H9 (cell line): ENCODE results near the gene WIPI1. TPM values are rescaled to one million over a fixed set of nuclear protein-coding genes. Genes with fewer than 3 reads are reported as not detected.
A peak's percentile ranks its signal among the peaks of the same experiment; 100 is the strongest.

ENCODE experiments used
- DNase-seq: peaks from one replicate; pipeline ENCODE4 v3.0.0-alpha.2; 2017
- H2AFZ ChIP-seq: one replicate; pipeline ENCODE4 v1.6.1; 2013; ENCODE audit warnings: mild to moderate bottlenecking, low read length, control low read depth, moderate library complexity
- H2AK5ac ChIP-seq: 2 replicates; pipeline ENCODE4 v1.6.1; 2013; ENCODE audit warnings: low read length, control low read depth, mixed read lengths; ENCODE audit not compliant: insufficient read length
- H2BK120ac ChIP-seq: one replicate; pipeline ENCODE4 v1.6.1; 2013; ENCODE audit warnings: low read depth, mild to moderate bottlenecking, low read length, control low read depth, inconsistent platforms; ENCODE audit not compliant: poor library complexity, severe bottlenecking
- H2BK12ac ChIP-seq: 2 replicates; pipeline ENCODE4 v1.6.1; 2013; ENCODE audit warnings: low read length, control low read depth, mixed read lengths, low read depth; ENCODE audit not compliant: insufficient read length
- H2BK15ac ChIP-seq: 2 replicates; pipeline ENCODE4 v1.6.1; 2013; ENCODE audit warnings: low read depth, low read length, control low read depth
- H2BK20ac ChIP-seq: one replicate; pipeline ENCODE4 v1.6.1; 2013; ENCODE audit warnings: low read depth, mild to moderate bottlenecking, low read length, control low read depth, inconsistent platforms; ENCODE audit not compliant: poor library complexity, severe bottlenecking
- H2BK5ac ChIP-seq: 2 replicates; pipeline ENCODE4 v1.6.1; 2013; ENCODE audit warnings: low read length, control low read depth, mixed read lengths; ENCODE audit not compliant: insufficient read length
- H3K14ac ChIP-seq: 2 replicates; pipeline ENCODE4 v1.6.1; 2013; ENCODE audit warnings: low read length, control low read depth; ENCODE audit not compliant: insufficient read depth
- H3K18ac ChIP-seq: 2 replicates; pipeline ENCODE4 v1.6.1; 2013; ENCODE audit warnings: low read depth, mild to moderate bottlenecking, mixed read lengths, low read length, control low read depth; ENCODE audit not compliant: insufficient read length
- H3K23ac ChIP-seq: 2 replicates; pipeline ENCODE4 v1.6.1; 2013; ENCODE audit warnings: low read length, control low read depth, mixed read lengths, low read depth; ENCODE audit not compliant: insufficient read length
- H3K23me2 ChIP-seq: 2 replicates; pipeline ENCODE4 v1.6.1; 2013; ENCODE audit warnings: low read depth, mild to moderate bottlenecking, mixed read lengths, low read length, control low read depth; ENCODE audit not compliant: insufficient read length, poor library complexity, severe bottlenecking
- H3K27ac ChIP-seq: 2 replicates; pipeline ENCODE4 v1.5.1; 2013; ENCODE audit warnings: low read length, control low read depth, mixed read lengths, low read depth; ENCODE audit not compliant: insufficient read length
- H3K27me3 ChIP-seq: 2 replicates; pipeline ENCODE4 v1.6.1; 2013; ENCODE audit warnings: low read length, control low read depth, inconsistent platforms; ENCODE audit not compliant: insufficient read depth
- H3K4ac ChIP-seq: 2 replicates; pipeline ENCODE4 v1.6.1; 2013; ENCODE audit warnings: low read depth, mild to moderate bottlenecking, control low read depth, inconsistent platforms, low read length, moderate library complexity
- H3K4me1 ChIP-seq: 2 replicates; pipeline ENCODE4 v1.6.1; 2013; ENCODE audit warnings: low read length, control low read depth, inconsistent platforms; ENCODE audit not compliant: insufficient read depth
- H3K4me2 ChIP-seq: 2 replicates; pipeline ENCODE4 v1.6.1; 2013; ENCODE audit warnings: low read length, control low read depth, mixed read lengths; ENCODE audit not compliant: insufficient read length, insufficient read depth
- H3K56ac ChIP-seq: 2 replicates; pipeline ENCODE4 v1.6.1; 2013; ENCODE audit warnings: low read depth, mild to moderate bottlenecking, mixed read lengths, low read length, control low read depth; ENCODE audit not compliant: insufficient read length
- H3K79me1 ChIP-seq: 2 replicates; pipeline ENCODE4 v1.6.1; 2013; ENCODE audit warnings: low read depth, mild to moderate bottlenecking, moderate library complexity, low read length, control low read depth, inconsistent platforms; ENCODE audit not compliant: insufficient read depth, poor library complexity, severe bottlenecking
- H3K79me2 ChIP-seq: 2 replicates; pipeline ENCODE4 v1.6.1; 2013; ENCODE audit warnings: low read length, control low read depth, inconsistent platforms; ENCODE audit not compliant: insufficient read depth
- H3K9ac ChIP-seq: 2 replicates; pipeline ENCODE4 v1.6.1; 2013; ENCODE audit warnings: low read length, control low read depth, mixed read lengths; ENCODE audit not compliant: insufficient read length; ENCODE audit errors: extremely low read depth
- H3K9me3 ChIP-seq: one replicate; pipeline ENCODE4 v1.6.1; 2013; ENCODE audit warnings: low read depth, low read length, inconsistent platforms; ENCODE audit not compliant: control insufficient read depth
- H3T11ph ChIP-seq: one replicate; pipeline ENCODE4 v1.6.1; 2013; ENCODE audit warnings: mild to moderate bottlenecking, low read length, control low read depth, inconsistent platforms
- H4K20me1 ChIP-seq: one replicate; pipeline ENCODE4 v1.6.1; 2013; ENCODE audit not compliant: control insufficient read depth, insufficient read length, insufficient read depth
- H4K5ac ChIP-seq: 2 replicates; pipeline ENCODE4 v1.6.1; 2013; ENCODE audit warnings: low read depth, mild to moderate bottlenecking, mixed read lengths, low read length, control low read depth; ENCODE audit not compliant: insufficient read length
- H4K8ac ChIP-seq: replicated peaks from 2 replicates; pipeline ENCODE4 v1.6.1; 2013; ENCODE audit warnings: low read length, control low read depth, mixed read lengths, low read depth; ENCODE audit not compliant: insufficient read length
- H4K91ac ChIP-seq: 2 replicates; pipeline ENCODE4 v1.6.1; 2013; ENCODE audit warnings: low read depth, mild to moderate bottlenecking, moderate library complexity, mixed read lengths, low read length, control low read depth; ENCODE audit not compliant: insufficient read length
- H3K27ac Mint-ChIP-seq, 3 experiments: 2 replicates in 2 of 3; 3 replicates in 1 of 3; pipeline ENCODE4 v1.8.0; 2020 to 2021; ENCODE audit warnings: mixed read lengths in 3 of 3, mild to moderate bottlenecking in 1 of 3, moderate library complexity in 1 of 3
- H3K27me3 Mint-ChIP-seq: 2 replicates; pipeline ENCODE4 v1.8.0; 2021; ENCODE audit warnings: low read depth, mild to moderate bottlenecking, moderate library complexity, mixed read lengths
- H3K36me3 Mint-ChIP-seq, 3 experiments: 2 replicates in 2 of 3; 3 replicates in 1 of 3; pipeline ENCODE4 v1.8.0; 2020 to 2021; ENCODE audit warnings: low read depth in 3 of 3, mixed read lengths in 3 of 3; ENCODE audit not compliant: insufficient read depth in 1 of 3
- H3K4me1 Mint-ChIP-seq, 2 experiments: 2 replicates each; pipeline ENCODE4 v1.8.0; 2020; ENCODE audit warnings: mixed read lengths in 2 of 2
- H3K4me3 Mint-ChIP-seq, 2 experiments: 2 replicates in 1 of 2; 3 replicates in 1 of 2; pipeline ENCODE4 v1.8.0; 2020 to 2021; ENCODE audit warnings: mild to moderate bottlenecking in 2 of 2, mixed read lengths in 2 of 2, moderate library complexity in 1 of 2
- H3K9me3 Mint-ChIP-seq, 2 experiments: 2 replicates in 1 of 2; 3 replicates in 1 of 2; pipeline ENCODE4 v1.8.0; 2020; ENCODE audit warnings: mild to moderate bottlenecking in 2 of 2, mixed read lengths in 2 of 2, moderate library complexity in 1 of 2
- WGBS: extraction: QIAGEN DNeasy Blood & Tissue Kit; methylation state at CpG from one replicate; pipeline ENCODE4 v1.1.7; 2013; ENCODE audit warnings: missing lambda C conversion rate, low lambda C conversion rate, mixed read lengths; ENCODE audit not compliant: insufficient read length; ENCODE audit errors: extremely low coverage; 5-methylcytosine and 5-hydroxymethylcytosine counted together
- total RNA-seq: library from RNA; stranded (reverse); gene quantifications from 2 replicates; pipeline ENCODE4 v1.2.1, GENCODE V29; 2021
- TF ChIP-seq, protein P1 (sequence below): fragments of 200-600 bp; sonication (generic); conservative IDR thresholded peaks from 3 replicates; pipeline ENCODE4 v1.8.0; 2021; ENCODE audit warnings: antibody characterized with exemption, mild to moderate bottlenecking

Gene WIPI1
- total RNA-seq, 1 experiment from 2014 or later = 15.4 TPM

DNA sequence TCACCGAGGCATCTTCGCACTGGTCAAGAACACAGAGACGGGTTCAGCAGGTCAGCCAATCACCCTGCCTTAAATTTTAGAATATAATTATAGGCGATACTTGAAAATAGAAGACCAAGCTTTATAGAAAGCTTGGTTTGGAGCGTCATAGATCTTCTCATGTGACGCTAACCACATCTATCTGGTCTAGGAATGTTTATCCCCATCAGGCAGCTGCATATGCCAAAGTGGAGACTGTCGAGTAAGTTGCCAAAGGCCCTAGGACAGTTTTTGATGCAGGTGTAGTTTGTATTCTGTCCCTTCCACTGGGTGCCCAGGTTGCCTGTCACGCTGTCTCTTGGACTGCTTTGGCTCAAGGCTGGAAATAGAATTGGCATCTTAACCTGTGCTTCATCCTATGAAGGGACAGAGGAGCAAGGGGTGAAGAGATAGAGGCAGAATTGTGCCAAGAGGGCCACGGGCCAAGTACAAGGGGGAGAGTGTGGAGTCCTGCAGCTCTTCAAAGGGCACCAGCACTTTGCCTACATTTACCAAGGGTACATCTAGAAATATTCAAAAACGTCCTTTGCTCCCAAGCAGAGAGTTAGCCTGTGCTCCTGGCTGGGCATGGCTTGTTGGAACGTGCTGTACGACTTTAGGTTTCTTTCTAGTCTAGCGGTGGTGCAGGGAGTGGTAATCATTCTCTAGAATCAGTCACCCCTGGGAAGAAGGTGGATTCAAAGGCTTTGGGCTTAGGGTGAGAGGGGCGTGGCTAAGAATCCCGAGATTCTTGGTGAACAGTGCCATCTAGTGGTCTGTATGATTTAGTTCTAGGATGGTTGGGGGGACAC lies 5.3 kb upstream of the WIPI1 start:
- no peak overlapping the region for H4K8ac ChIP-seq
- no peak overlapping the region for H3T11ph ChIP-seq
- H3K27ac ChIP-seq = no peak overlapping the region
- peaks cover 9% of the 10 kb centered on the region; the same call in 1 of the 2 replicates for H3K4me1 ChIP-seq
- no peak overlapping the region for H2AK5ac ChIP-seq
- peak; percentile 84 for DNase-seq
- TF ChIP-seq, protein P1, sequence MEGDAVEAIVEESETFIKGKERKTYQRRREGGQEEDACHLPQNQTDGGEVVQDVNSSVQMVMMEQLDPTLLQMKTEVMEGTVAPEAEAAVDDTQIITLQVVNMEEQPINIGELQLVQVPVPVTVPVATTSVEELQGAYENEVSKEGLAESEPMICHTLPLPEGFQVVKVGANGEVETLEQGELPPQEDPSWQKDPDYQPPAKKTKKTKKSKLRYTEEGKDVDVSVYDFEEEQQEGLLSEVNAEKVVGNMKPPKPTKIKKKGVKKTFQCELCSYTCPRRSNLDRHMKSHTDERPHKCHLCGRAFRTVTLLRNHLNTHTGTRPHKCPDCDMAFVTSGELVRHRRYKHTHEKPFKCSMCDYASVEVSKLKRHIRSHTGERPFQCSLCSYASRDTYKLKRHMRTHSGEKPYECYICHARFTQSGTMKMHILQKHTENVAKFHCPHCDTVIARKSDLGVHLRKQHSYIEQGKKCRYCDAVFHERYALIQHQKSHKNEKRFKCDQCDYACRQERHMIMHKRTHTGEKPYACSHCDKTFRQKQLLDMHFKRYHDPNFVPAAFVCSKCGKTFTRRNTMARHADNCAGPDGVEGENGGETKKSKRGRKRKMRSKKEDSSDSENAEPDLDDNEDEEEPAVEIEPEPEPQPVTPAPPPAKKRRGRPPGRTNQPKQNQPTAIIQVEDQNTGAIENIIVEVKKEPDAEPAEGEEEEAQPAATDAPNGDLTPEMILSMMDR = peak; percentile 79
- no peak overlapping the region for H4K5ac ChIP-seq
- no peak overlapping the region for H3K23ac ChIP-seq
- Mint-ChIP-seq H3K27me3 (peaks cover 3% of the 10 kb centered on the region; the same call in 1 of the 2 replicates), H3K27ac (peak overlapping the region in 2 of 3 experiments; percentile 41 to 80; a peak in 2 of 7 replicates), H3K4me3 (peak overlapping the region in 1 of 2 experiments; percentile 53; a peak in 1 of 5 replicates), H3K36me3 (no peaks in the 10 kb centered on the region), H3K4me1 (peaks cover 28 to 30% of the 10 kb centered on the region in 2 experiments), H3K9me3 (no peaks in the 10 kb centered on the region)
- no peak overlapping the region for H4K91ac ChIP-seq
- H3K9ac ChIP-seq = no peak overlapping the region
- H3K79me1 ChIP-seq = no peaks in the 10 kb centered on the region
- H2BK5ac ChIP-seq = no peak overlapping the region
- H2BK15ac ChIP-seq = no peak overlapping the region
- H3K18ac ChIP-seq = no peak overlapping the region
- H3K14ac ChIP-seq = no peak overlapping the region
- H3K4me2 ChIP-seq = peak overlapping the region; percentile 56
- H2BK120ac ChIP-seq = no peak overlapping the region
- H3K9me3 ChIP-seq = no peaks in the 10 kb centered on the region
- no peaks in the 10 kb centered on the region for H3K27me3 ChIP-seq
- H2BK20ac ChIP-seq = no peak overlapping the region
- H2AFZ ChIP-seq = peak overlapping the region; percentile 90
- H3K79me2 ChIP-seq = no peaks in the 10 kb centered on the region
- H3K4ac ChIP-seq = no peak overlapping the region
- no CpG with 5 or more reads among the region's 15 CpGs for WGBS
- no peak overlapping the region for H3K56ac ChIP-seq
- H3K23me2 ChIP-seq = peaks cover 3% of the 10 kb centered on the region
- peak overlapping the region; percentile 41 for H2BK12ac ChIP-seq
- no peaks in the 10 kb centered on the region for H4K20me1 ChIP-seq
